NB4 (cell line): ENCODE measurements around the gene GPRIN2.

ENCODE experiments used
- DNase-seq: peaks from one replicate; pipeline ENCODE4 v3.0.0; 2010; ENCODE audit warnings: low read depth
- H3K4me3 ChIP-seq: one replicate; pipeline ENCODE4 v1.5.1; 2011; ENCODE audit warnings: mild to moderate bottlenecking, low read depth, low read length, moderate library complexity
- MAX ChIP-seq: IDR thresholded peaks from 2 replicates; pipeline ENCODE4 v1.6.1; 2011; ENCODE audit warnings: low read depth, low read length
- MYC ChIP-seq: IDR thresholded peaks from 2 replicates; pipeline ENCODE4 v1.6.1; 2011; ENCODE audit warnings: low read depth, low read length
- POLR2A ChIP-seq: IDR thresholded peaks from 2 replicates; pipeline ENCODE4 v1.6.1; 2011; ENCODE audit warnings: mild to moderate bottlenecking; ENCODE audit not compliant: insufficient read length; ENCODE audit errors: extremely low read depth
- TF ChIP-seq, protein P1 (sequence below): IDR thresholded peaks from one replicate; pipeline ENCODE4 v1.5.1; 2012; ENCODE audit warnings: low read depth, low read length

GPRIN2 gene

GRCh38 chr10:46555366-46555712 lies 1.1 kb downstream of the GPRIN2 start:
- H3K4me3 ChIP-seq = no peak overlapping the region
- TF ChIP-seq POLR2A = no peak
- no peak for DNase-seq

GRCh38 chr10:46554166-46554781 lies 2.2 kb downstream of the GPRIN2 start:
- TF ChIP-seq MYC (no peak), MAX (no peak), POLR2A (no peak)
- TF ChIP-seq, protein P1, sequence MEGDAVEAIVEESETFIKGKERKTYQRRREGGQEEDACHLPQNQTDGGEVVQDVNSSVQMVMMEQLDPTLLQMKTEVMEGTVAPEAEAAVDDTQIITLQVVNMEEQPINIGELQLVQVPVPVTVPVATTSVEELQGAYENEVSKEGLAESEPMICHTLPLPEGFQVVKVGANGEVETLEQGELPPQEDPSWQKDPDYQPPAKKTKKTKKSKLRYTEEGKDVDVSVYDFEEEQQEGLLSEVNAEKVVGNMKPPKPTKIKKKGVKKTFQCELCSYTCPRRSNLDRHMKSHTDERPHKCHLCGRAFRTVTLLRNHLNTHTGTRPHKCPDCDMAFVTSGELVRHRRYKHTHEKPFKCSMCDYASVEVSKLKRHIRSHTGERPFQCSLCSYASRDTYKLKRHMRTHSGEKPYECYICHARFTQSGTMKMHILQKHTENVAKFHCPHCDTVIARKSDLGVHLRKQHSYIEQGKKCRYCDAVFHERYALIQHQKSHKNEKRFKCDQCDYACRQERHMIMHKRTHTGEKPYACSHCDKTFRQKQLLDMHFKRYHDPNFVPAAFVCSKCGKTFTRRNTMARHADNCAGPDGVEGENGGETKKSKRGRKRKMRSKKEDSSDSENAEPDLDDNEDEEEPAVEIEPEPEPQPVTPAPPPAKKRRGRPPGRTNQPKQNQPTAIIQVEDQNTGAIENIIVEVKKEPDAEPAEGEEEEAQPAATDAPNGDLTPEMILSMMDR = no peak
- DNase-seq = no peak
- H3K4me3 ChIP-seq = no peak overlapping the region

GRCh38 chr10:46553238-46554049 lies 3.0 kb downstream of the GPRIN2 start:
- H3K4me3 ChIP-seq = no peak overlapping the region
- TF ChIP-seq, protein P1 = no peak
- TF ChIP-seq POLR2A (no peak), MYC (no peak), MAX (no peak)
- DNase-seq = no peak

GRCh38 chr10:46552526-46553237 lies 3.8 kb downstream of the GPRIN2 start:
- TF ChIP-seq MAX = no peak
- no peak for TF ChIP-seq MYC
- no peak for TF ChIP-seq POLR2A
- TF ChIP-seq, protein P1 = no peak
- no peak for DNase-seq

DNA sequence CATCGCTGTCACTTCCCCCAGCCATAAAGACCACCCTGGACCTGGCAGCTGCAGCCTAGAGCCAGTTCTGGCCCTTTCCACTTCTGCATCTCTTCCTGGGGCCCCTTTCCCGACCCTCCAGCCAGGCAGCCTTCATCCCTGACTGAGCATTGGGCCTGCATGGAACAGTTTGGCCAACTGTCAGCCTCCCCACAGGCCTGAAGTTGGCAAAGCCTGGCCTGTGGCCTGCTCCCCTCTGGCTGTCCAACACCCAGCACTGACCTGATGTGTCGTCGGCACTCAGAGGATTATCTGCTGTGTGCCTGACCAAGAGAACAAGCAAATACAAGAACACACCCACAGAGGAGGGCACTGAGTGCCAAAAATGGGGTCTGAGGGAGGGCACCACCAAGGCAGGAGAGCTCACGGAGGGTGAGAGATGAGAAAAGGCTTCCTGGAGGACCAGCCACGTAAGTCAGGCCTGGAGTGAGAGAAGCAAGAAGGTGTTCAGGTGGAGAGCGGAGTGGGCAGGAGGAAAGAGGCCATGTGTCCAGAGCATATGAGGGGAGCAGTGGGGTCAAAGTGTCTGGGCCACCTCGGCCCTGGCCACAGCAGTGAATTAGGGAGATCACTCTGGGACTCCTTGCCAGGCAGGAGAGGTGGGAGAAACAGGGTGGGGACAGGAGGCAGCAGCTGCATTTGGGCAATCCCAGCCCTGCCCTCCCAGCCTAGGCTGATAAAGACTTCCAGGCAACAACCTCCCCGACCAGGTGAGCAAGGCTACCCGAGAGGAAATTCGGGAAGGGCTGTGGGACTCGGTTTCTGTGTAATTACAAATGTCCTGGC lies 4.5 kb downstream of the GPRIN2 start:
- H3K4me3 ChIP-seq = no peak overlapping the region
- no peak for DNase-seq
- no peak for TF ChIP-seq MYC
- TF ChIP-seq MAX = no peak
- TF ChIP-seq, protein P1 = no peak
- no peak for TF ChIP-seq POLR2A

More at GRCh38 chr10:46552526-46553237, 3.8 kb downstream of the GPRIN2 start:
- H3K4me3 ChIP-seq = no peak overlapping the region
